SK-MEL-5 (cell line): ENCODE measurements around the gene ATG10. TPM values are rescaled to one million over a fixed set of nuclear protein-coding genes. Genes with fewer than 3 reads are reported as not detected.

Experiments used
- DNase-seq: peaks from one replicate; pipeline ENCODE4 v3.0.0-alpha.2; 2016; ENCODE audit warnings: low read depth, low spot score
- in situ Hi-C: cut with HindIII; loops from 2 replicates; pipeline ENCODE4 v1.10.0; 2016; ENCODE audit warnings: low sequenced_read_pairs, high pct_unique_total_duplicates, low pct_unique_long_range_greater_than_20kb
- total RNA-seq: library from RNA; depleted of rRNA; stranded (reverse); fragments of >200 nt; shearing (Covaris generic); gene quantifications from 2 replicates; pipeline ENCODE4 v1.2.3, GENCODE V29; 2014

Gene ATG10
- total RNA-seq, 1 experiment from 2014 or later, result 10.0 TPM

DNA sequence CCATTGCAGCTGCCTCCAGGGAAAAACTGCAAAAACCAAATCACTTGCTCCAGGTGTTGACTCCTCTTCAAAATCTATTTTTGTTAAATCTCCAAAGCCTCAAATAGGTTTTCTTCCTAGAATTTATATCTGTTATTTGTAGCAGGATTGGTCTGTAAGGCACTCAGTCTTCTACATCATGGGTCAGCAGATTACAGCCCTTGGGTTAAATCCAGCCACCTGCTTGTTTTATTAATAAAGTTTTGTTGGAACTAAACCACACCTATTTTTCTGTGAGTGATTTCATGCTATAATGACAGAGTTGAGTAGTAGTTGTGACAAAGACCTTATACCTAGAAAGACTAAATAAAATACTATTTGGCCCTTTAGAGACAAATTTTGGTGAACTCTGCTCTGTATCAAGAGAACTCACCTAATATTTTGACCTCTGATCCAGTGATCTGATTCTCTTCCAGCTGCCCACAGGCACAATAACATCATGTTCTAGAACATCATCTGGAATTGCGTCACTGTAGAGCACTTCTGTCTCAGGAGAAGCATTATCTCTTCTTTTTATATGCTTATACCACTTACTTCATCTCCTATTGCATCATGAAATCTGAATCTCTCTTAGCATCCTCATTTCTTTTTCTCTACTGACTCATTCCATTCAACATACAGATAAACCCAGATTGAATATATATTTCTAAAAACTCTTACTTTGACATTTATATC lies 176.2 kb downstream of the ATG10 start:
- in situ Hi-C loops, result no loop called here
- DNase-seq, result no peak

DNA sequence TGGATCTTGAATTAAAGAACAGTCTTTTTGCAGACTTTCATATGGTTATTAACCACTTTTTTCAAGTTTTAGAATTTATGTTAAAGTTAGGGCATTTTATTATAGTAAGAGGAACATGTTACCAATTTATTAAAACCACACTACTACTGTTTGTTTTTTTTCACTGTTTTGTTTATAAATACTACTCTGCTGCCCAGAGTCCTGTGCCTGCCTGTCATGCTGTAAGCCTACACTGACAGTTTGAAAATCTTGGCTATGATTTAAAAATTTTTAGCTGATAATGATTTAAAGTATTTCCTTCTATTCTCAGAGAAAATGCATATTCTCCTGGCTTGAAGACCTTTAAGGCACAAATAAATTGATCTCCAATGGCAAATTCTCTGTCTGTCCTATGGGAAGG lies 177.6 kb downstream of the ATG10 start:
- in situ Hi-C loops, result no loop called here
- DNase-seq, result no peak

DNA sequence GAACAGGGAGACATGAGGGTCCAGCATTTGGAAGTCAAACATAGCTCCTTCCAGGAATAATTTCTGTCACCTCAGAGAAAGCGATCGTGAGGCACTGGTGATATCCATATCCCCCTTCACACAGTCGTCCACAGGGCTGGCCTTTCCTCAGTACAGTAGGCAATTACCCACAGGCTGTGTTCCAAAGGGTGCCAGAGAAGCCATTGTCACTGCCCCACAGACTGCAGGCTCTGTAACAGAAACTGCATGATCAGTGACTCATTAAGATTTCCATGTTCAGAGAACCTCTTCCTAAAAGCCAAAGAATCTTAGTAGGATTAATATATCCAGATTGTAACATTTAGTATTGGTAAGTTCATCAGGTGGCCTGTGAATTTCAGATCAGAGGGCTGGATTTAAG lies 178.7 kb downstream of the ATG10 start:
- in situ Hi-C loops, result no loop called here
- no peak for DNase-seq

DNA sequence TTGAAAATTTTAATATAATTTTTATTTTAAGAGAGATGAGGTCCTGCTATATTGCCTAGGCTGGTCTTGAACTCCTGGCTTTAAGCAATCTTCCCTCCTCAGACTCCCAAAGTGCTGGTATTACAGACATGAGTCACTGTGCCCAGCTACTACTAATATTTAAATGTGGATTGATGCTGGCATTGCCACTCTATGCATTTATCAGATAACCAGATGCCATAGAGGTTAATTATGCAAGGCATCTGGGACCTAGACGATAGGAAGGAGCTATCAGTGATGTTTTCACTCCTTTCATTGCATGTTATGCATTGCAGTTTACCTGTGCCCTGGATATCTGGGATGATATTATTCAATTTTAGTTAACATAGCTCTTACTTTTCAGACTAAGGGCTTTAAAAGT lies 179.4 kb downstream of the ATG10 start:
- DNase-seq, result no peak
- in situ Hi-C loops, result no loop called here

DNA sequence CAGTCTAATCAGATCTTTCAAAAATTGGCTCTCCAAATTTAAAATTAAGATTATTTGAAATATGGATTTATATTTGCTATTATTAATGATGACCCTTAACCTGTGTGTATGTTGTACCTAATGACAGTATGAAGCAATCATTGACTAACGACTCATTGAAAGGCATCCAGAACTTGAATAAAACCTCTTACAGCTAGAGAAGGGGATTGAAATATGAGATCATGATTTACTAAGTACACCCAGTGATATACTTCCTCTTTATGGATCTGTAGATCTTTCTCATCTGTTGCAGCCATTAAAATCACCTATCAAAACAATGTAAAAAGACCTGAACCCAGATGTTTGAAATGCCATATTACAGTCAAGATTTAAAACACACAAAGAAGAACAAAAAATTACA lies 179.8 kb downstream of the ATG10 start:
- in situ Hi-C loops, result no loop called here
- DNase-seq, result no peak

DNA sequence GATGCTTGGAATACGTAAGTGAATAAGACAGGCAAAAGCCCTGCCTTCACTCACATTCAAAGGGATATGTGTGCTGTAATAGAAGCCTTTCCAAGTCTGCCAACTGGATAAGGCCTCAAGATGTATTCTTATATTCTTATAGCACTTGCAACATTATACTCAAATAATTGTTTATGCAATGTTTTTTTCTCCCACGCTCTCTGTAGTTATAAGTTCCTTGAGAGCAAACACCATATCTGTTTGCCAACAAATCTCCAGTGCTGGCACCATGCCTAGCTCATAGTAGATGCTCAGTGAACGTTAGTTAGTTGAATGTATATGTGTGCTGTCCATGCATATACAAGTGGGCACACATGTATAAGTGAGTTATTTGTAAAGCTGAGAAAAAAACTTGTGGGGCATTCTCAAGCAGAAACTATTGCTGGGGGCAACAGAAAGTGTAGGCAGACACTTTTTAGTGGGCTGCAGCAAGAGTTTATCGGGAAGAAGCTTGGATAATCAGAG lies 181.2 kb downstream of the ATG10 start:
- in situ Hi-C loops, result no loop called here

DNA sequence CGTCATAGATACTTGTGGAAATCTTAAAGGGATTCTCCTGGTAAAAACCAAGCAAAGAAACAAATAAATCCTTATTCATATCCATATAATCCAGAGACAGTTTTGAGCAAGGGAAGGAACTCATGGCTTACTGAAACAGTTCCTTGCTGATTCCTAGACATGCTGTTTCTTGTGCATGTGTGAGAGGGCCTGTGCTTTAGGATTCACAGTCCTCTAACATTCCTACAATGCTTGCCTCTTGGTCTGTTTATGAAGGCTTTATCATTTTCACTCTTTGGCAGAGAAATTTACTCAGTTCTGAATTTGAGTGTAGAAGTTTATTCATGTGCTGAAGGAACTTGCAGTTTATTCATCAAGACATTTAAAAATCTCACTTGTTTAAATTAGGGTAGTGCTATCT lies 183.0 kb downstream of the ATG10 start:
- DNase-seq, result no peak
- in situ Hi-C loops, result no loop called here

More for the DNA sequence above, 181.2 kb downstream of the ATG10 start:
- DNase-seq, result no peak

DNA sequence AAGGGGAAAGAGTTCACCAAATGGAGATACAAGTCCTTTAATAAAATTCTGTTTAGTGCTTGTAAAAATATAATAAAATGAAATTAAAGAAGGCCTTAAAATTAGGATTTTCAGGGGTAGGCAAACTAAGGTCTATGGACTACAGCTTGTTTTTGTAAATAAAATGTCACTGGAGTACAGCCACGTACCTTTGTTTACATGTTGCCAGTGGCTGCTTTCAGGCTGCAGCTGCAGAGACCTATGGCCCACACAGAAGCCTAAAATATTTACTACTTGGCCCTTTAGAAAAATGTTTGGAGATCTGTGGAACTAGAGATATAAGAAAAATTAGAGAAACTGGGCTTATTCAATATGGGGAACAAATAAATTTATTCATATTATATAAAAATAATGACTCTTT lies 183.5 kb downstream of the ATG10 start:
- DNase-seq, result no peak
- in situ Hi-C loops, result no loop called here

DNA sequence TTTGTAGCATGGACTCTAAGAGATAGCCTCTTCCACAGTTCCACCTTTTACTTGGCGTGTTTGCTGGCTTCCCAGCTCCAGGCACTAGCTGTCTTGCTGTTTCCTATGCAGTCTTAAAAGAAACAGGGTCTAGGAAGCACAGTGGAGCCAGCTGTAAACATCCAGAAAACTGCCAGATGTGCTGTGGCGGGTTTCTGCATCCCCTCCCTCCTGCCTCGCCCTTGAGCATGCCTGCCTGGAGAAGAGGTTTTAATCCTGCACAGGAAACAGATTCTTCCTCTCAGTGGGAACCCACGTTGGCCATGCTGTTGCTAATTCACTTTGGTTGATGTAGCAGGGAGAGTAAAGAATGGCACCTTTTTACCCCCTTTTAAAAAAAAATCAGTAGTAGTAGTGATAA lies 185.1 kb downstream of the ATG10 start:
- in situ Hi-C loops, result no loop called here

DNA sequence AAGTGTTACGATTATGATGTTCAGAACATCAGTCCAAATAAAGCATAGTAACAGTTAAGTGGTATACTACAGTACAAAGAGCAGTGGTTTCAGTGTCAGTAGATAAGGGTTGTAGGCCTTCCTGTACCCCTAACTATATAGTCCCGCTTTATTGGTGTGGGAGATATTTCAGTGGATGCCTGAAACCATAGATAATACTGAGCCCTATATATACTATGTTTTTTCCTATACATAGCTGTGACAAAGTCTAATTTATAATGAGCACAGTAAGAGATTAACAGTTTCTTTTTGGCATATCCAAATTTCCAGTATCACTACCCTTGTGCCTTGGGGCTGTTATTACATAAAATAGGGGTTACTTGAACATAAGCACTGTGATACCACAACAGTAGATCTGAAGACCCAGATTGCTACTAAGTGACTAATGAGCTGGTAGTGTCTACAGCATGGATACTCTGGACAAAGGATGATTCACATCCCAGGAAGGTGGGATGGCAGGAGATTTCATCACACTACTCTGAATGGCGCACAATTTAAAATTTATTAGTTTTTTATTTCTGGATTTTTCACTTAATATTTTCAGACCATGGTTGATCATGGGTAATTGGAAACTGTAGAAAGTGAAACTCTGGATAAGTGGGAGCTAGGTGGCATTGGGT lies 187.1 kb downstream of the ATG10 start:
- in situ Hi-C loops, result no loop called here
- no peak for DNase-seq

More for the DNA sequence above, 185.1 kb downstream of the ATG10 start:
- DNase-seq, result no peak

DNA sequence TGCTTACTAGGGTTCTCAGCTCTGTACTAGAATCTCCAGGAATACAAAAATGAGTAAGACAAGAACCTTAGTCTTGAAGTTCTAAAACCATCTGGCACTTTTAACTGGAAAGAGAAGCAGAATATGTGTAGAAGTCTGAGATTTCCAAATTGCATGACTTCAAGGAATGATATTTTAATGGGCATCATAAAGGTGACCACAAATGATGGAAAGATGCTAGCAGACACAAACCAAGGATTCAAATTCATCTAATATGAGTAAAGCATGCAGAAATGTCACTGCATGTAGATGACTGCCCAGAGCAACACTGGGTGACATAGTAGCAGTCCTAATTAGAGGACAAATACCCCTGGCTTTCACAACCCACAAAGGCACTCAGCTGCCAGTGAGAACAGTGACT lies 189.1 kb downstream of the ATG10 start:
- in situ Hi-C loops, result no loop called here
- DNase-seq, result no peak

DNA sequence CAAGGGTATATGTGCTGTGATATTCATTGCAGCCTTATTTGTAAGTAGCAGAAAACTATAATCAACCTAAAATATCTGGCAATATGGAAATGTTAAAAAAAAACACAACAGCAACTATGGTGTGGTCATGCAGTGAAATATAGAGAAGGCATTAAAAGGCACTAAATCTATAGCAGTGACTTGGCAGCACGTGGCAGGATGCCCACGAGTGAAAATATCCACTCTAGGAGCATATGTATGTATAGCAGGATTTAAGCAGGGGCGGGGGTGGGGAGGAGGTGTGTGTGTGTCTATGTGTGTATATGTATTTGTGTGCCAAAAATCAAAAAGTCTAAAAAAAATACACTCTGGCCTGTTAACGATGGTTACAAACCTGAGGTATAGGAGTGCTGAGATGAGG lies 190.8 kb downstream of the ATG10 start:
- in situ Hi-C loops, result no loop called here
- no peak for DNase-seq

DNA sequence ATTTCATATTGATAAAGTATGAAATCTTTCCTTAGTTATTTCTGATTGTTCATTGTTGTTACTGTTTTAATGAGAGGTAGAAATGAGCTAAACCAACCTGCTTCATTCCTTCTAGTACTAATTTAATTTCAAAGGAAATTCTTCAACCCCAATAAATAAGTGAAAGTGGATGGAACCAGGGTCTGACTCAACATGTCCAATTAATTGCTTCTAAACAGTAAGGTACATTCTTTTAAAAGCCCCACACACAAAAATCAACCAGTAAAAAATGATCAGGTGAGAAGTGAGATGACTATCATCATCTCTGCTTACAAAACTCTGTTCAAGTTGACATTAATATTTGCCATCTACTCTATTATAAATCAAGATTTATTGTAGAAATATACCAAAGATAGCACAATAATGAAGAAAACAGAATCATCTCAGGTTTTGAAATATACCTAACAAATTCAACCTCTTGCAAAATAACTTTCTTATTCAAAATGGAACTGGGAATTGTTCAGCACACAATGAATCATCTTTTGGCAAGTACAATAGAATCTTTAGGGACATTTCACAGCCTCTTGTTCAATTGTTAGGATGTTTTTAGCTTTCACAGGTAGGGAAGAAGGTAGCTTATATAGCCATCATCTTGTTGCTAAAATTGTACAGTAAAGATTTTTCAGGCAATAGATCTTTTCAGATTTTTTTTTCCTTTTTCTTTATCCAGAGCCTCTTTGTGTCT lies 191.8 kb downstream of the ATG10 start:
- no peak for DNase-seq
- in situ Hi-C loops, result no loop called here

DNA sequence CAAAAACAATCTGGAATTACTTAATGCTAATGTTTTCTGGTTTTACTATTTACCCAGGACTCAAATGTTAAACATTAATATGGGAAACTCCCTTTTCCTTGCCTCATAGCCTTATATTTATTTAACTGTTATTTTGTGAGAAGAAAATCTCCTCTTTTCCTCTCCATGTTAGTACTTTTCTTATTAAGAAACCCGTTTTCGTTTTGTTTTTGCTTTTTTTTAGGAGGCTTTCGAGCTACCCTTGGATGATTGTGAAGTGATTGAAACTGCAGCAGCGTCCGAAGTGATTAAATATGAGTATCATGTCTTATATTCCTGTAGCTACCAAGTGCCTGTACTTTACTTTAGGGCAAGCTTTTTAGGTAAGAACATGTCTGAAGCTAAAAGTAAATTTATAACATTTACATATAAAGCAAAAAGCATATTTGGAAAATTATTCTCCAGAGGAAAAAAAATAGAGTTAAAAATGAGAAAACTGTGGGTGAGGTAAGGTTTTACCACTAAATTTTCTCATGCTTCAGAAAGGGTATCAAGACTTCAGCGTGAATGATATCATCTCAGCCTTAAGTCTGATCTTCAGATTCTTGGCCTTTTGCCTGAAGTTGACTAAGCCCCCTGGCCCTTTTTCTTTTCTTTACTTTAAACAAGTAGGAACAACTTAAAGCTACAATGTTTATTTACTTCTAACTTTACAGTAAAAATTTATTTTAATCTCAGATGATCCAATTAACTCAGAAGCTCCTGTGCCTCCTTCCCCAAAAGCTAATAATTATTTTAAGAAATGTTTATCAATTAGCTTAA lies 192.6 kb downstream of the ATG10 start:
- DNase-seq, result no peak
- in situ Hi-C loops, result no loop called here

DNA sequence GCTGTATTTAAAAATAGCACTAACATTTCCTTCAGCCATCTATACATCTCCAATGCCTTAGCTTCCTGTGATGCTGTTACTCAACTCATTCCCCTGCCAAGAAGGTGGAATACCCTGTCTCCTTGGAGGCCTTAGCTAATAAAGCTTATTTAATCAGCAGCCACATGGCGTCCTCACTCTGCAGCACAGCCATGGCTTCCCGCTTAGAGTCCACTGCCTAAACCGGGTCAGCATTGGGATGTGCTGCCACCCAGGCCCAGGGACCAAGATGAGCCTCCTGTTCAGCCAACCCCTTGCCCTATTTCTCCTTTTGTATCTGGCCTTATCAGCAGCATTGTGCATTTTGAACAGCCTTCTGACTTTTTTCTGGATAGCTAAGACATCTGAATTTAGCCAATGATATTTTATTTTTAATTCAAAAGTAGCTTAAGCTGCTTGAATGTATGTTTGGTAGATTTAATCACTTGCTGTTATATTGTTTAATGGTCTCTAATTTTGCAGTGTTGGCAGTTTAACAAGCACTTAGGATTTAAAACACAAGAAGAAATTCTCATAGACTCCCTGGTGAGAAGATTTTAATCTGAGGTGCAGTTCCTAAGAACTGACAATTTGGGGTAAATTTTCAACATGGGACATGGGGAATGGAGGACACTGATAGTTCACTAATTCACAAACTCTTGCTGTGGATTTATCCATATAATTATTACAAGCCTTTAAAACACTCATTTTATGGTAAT lies 193.3 kb downstream of the ATG10 start:
- DNase-seq, result peak; percentile 16
- in situ Hi-C loops, result no loop called here

DNA sequence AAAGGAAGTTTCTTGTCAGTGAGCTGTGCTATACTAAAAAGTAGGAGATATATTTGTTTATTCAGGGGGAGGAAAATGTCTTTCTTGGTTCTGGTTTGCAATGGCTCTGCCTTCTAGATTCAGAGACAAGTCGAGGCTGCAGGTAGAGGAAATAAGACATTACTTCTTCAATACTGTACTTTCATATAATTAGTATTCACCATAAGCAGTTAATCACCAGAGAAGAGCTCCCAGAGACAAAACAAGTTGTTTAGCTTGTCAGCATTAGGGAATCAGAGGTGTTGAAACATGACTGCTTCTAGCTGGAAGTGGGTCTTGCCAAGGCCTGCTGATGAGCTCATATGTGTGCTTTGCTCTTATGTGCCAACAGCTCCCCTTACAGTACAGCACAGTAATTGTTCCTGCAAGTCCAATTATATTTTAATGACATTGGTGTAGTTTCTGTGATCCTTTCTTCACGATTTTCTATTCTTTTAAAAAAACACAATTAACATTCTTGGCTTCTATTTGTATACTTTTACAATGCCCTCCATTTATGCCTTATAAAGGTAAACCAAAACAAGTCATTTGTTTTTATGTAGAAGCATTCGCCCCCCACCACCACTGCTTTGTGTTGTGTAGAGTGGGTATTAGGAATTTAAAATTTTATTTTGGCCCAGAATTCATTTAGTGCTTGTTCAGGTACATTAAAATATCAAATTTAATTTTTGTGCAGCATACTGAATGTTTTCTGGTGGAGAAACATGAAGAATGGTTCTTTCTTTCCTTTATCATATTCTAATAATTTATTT lies 194.1 kb downstream of the ATG10 start:
- in situ Hi-C loops, result no loop called here
- peak; percentile 84 for DNase-seq
